ENCODE data around the gene TPRX1.
"Not testable (repeated sequence)": the region's sequence is repeated elsewhere in the genome, so short reads cannot be mapped to it uniquely, and the experiment has no call there.

The TPRX1 gene

DNA sequence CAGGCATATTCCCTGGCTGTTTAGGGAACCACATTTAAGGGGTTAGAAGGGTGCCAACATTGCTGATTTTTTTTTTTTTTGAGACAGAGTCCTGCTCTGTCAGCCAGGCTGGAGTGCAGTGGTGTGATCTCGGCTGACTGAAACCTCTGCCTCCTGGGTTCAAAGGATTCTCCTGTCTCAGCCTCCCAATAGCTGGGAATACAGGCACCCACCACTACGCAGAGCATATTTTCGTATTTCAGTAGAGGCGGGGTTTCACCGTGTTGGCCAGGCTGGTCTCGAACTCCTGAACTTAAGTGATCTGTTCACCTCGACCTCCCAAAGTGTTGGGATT is 9.6 kb upstream of the TPRX1 start:
- DNase-seq (ENCODE audit: low spot score): no peak
- TF ChIP-seq, protein P1, sequence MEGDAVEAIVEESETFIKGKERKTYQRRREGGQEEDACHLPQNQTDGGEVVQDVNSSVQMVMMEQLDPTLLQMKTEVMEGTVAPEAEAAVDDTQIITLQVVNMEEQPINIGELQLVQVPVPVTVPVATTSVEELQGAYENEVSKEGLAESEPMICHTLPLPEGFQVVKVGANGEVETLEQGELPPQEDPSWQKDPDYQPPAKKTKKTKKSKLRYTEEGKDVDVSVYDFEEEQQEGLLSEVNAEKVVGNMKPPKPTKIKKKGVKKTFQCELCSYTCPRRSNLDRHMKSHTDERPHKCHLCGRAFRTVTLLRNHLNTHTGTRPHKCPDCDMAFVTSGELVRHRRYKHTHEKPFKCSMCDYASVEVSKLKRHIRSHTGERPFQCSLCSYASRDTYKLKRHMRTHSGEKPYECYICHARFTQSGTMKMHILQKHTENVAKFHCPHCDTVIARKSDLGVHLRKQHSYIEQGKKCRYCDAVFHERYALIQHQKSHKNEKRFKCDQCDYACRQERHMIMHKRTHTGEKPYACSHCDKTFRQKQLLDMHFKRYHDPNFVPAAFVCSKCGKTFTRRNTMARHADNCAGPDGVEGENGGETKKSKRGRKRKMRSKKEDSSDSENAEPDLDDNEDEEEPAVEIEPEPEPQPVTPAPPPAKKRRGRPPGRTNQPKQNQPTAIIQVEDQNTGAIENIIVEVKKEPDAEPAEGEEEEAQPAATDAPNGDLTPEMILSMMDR (IDR thresholded peaks at IDR 0.05; ENCODE audit: extremely low read depth, missing control alignments): no peak

DNA sequence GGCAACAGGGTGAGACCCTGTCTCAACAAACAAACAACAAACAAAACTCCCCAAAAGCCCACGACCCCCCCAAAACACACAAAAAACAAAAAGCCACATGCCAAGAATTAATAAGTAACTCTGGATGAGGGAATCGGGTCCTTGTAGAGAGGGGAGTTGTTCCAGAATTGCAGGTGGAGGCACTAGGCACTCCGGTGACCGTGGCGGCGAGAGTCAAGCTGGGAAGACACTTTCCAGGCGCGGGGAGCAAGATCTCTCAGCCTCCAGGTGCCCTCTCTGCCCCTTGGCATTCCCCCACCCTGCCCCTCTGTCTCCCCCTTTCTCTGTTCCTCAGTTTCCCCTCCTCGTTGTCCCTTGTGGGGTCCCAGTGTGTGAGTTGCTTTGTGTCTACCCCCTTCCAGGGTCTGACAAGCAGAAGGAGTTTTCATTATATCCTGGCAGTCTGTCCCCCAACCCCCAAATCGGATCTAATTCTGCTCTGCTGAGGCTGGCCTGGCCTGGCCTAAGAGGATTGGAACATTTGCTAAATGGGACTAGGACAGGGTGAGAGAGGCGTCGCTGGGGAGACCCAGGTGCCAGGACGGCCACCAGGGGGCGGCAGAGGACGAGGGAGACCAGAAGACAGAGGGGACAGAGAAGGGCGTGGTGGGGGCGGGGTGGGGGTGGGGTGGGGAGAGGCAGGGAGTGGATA is 9.1 kb upstream of the TPRX1 start:
- DNase-seq (ENCODE audit: low spot score): peak; percentile 82
- TF ChIP-seq, protein P1 (IDR thresholded peaks at IDR 0.05; ENCODE audit: extremely low read depth, missing control alignments): peak; percentile 91

DNA sequence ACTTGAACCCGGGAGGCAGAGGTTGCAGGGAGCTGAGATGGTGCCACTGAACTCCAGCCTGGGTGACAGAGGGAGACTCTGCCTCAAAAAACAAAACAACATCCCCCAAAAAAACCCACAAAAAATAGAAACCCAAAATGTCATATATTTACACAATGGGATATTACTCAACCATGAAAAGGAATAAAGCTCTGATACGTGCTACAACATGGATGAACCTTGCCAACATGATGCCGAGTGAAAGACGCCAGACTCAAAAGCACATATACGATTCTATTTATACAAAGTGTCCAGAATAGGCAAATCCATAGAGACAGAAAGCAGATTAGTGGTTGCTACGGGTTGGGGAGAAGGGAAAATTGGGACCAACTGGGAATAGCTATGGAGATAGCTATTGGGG is 2.1 kb upstream of the TPRX1 start:
- DNase-seq (ENCODE audit: low spot score): no peak
- TF ChIP-seq, protein P1 (IDR thresholded peaks at IDR 0.05; ENCODE audit: extremely low read depth, missing control alignments): no peak

DNA sequence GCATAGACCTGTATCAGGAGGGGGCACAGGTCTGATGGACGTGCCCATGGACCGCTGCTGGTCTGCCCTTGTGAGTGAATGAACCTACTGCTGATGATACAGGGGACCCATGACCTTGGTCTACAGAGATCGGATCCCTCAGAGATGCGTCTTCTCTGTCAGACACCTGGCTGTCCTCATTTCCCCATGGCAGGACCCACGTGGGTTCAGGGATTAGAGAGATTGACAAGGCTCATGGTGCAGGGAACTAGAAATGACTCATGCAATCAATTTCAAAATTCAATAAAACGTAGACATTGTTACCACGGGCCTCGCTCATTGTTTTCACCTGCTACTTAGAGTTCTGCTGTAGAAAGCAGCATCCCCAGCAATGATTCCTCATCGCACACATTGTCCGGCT is 962 bp upstream of the TPRX1 start:
- TF ChIP-seq, protein P1 (IDR thresholded peaks at IDR 0.05; ENCODE audit: extremely low read depth, missing control alignments): no peak

DNA sequence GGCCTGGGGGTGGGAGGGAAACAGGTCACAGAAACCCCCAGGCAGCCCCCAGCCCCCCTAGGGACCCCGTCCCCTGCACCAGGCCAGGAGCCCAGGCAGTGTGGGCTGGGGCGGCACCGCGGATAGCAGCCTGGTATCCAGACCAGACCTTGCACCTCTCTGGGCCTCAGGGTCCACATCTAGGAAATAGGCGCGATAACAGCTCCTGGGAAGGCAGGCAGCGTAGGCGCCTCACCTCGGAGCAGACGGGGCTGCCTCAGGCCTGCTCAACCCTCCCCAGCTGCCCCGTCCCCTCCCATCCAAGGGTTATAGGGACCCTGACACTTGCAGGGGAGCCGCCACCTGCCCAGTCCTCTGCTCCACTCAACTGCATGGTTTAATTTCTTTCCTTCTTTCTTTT is 680 bp downstream of the TPRX1 start:
- not testable (repeated sequence) for DNase-seq (ENCODE audit: low spot score)

More for the DNA sequence above, 962 bp upstream of the TPRX1 start:
- no peak for DNase-seq (ENCODE audit: low spot score)

DNA sequence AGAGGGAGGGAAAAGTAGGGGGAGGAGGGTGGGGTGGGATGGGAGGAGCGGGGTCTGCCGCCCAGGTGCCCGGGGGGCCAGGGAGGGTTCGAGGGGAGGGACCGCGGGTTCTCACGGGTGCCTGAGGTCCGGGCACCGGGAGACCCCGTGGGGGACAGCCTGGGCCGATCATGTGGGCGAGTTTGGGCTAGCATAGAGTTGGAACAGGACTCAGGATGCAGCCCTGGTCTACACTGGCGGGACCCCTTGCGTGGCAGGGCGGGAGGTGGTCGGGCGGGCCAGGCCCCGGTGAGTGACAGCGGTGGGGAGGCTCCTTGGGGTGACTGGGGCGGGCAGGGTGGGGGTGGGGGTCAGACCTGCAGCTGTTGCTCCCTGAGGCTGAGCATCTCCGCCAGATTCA is 1.2 kb downstream of the TPRX1 start:
- DNase-seq (ENCODE audit: low spot score): not testable (repeated sequence)

DNA sequence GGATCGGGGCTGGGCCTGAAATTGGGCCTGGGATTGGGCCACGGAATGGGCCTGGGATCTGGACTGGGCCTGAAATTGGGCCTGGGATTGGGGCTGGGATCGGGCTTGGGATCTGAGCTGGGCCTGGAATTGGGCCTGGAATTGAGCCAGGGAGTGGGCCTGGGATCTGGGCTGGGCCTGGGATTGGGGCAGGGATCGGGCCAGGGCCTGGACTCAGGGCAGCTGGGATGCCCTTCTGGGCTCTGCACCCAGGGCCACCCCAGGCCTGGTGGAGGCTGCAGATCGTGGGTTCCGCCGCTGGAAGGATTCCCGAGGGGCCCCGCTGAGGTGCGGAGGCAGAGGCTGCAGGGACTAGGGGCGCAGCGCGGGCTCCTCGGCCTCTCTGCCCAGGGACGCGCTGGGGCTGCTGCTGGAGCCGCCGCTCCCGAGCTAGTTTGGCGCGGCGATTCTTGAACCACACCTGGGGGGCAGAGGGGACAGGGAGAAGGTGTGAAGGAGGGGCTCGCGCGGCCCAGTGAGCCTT is 1.8 kb downstream of the TPRX1 start:
- DNase-seq (ENCODE audit: low spot score): no peak
- TF ChIP-seq, protein P1 (IDR thresholded peaks at IDR 0.05; ENCODE audit: extremely low read depth, missing control alignments): no peak

DNA sequence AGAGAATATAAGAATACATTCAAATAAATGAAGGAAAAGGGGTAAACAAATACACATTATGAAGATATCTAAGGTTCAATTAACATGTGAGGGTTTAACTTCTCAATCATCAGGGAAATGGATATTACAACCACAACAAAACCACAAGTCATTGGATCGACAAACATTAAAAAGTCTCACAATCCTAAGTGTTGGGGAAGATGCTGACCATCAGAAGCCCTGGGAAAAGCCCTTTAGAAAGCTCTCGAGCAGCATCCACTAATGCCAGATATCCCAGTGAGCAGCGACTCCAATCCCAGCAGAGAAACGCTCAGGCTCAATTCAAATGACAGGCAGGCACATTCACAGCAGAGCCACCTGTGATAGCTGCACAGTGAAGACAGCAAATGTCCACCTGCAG is 3.1 kb downstream of the TPRX1 start:
- TF ChIP-seq, protein P1 (IDR thresholded peaks at IDR 0.05; ENCODE audit: extremely low read depth, missing control alignments): no peak
- DNase-seq (ENCODE audit: low spot score): no peak

All from GM20000 (cell line).